HepG2 (cell line): ENCODE data around the gene SELENOT. TPM values are rescaled to one million over a fixed set of nuclear protein-coding genes. Genes with fewer than 3 reads are reported as not detected.

Source experiments
- CBX2 ChIP-seq, 2 experiments: fragments of 200-600 bp in 1 of 2; sonication (generic); formaldehyde crosslinking in 1 of 2; IDR thresholded peaks; 2 replicates each; pipeline versions ENCODE4 v1.7.0 to v1.8.1; 2018 to 2022; ENCODE audit warnings: low read depth in 2 of 2, low read length in 1 of 2, mild to moderate bottlenecking in 1 of 2, missing genetic modification reagents in 1 of 2
- ELF1 ChIP-seq: sonication (generic); formaldehyde crosslinking; IDR thresholded peaks from 2 replicates; pipeline ENCODE4 v1.4.0; 2020; ENCODE audit warnings: missing genetic modification reagents
- HES4 ChIP-seq: sonication (generic); formaldehyde crosslinking; IDR thresholded peaks from 2 replicates; pipeline ENCODE4 v1.9.0; 2021; ENCODE audit warnings: mild to moderate bottlenecking, missing genetic modification reagents, borderline replicate concordance
- PAX8 ChIP-seq: sonication (generic); formaldehyde crosslinking; IDR thresholded peaks from 2 replicates; pipeline ENCODE4 v1.8.0; 2022; ENCODE audit warnings: mild to moderate bottlenecking, missing genetic modification reagents, borderline replicate concordance
- PRPF4 ChIP-seq: fragments of 200-400 bp; formaldehyde crosslinking; IDR thresholded peaks from 2 replicates; pipeline ENCODE4 v1.6.1; 2016; ENCODE audit warnings: low read length, low read depth; ENCODE audit not compliant: poor library complexity, severe bottlenecking
- REL ChIP-seq: sonication (generic); formaldehyde crosslinking; conservative IDR thresholded peaks from 2 replicates; pipeline ENCODE4 v1.8.0; 2022; ENCODE audit warnings: mild to moderate bottlenecking, missing genetic modification reagents, moderate library complexity
- SATB2 ChIP-seq: sonication (generic); formaldehyde crosslinking; IDR thresholded peaks from 2 replicates; pipeline ENCODE4 v1.5.0; 2020; ENCODE audit warnings: missing genetic modification reagents
- SUZ12 ChIP-seq: fragments of 150-350 bp; IDR thresholded peaks from 2 replicates; pipeline ENCODE4 v1.6.1; 2014; ENCODE audit warnings: low read depth, low read length
- ZBTB20 ChIP-seq: sonication (generic); formaldehyde crosslinking; IDR thresholded peaks from 2 replicates; pipeline ENCODE4 v1.8.1; 2023; ENCODE audit warnings: missing genetic modification reagents, low read depth, mild to moderate bottlenecking, borderline replicate concordance
- ZFY ChIP-seq: sonication (generic); formaldehyde crosslinking; IDR thresholded peaks from 2 replicates; pipeline ENCODE4 v1.4.0; 2020; ENCODE audit warnings: missing genetic modification reagents
- ZMYM3 ChIP-seq: sonication (generic); formaldehyde crosslinking; IDR thresholded peaks from 2 replicates; pipeline ENCODE4 v1.5.1; 2020; ENCODE audit warnings: mild to moderate bottlenecking, missing genetic modification reagents
- ZNF292 ChIP-seq: sonication (generic); formaldehyde crosslinking; IDR thresholded peaks from 2 replicates; pipeline ENCODE4 v1.8.1; 2022; ENCODE audit warnings: mild to moderate bottlenecking, low read depth, missing genetic modification reagents, borderline replicate concordance
- ZNF317 ChIP-seq: sonication (generic); formaldehyde crosslinking; IDR thresholded peaks from 2 replicates; pipeline ENCODE4 v1.5.0; 2020; ENCODE audit warnings: mild to moderate bottlenecking, missing genetic modification reagents
- ZNF343 ChIP-seq: sonication (generic); formaldehyde crosslinking; IDR thresholded peaks from 2 replicates; pipeline ENCODE4 v1.4.0; 2020; ENCODE audit warnings: mild to moderate bottlenecking, missing genetic modification reagents
- ZNF598 ChIP-seq: sonication (generic); formaldehyde crosslinking; IDR thresholded peaks from 2 replicates; pipeline ENCODE4 v1.5.1; 2020; ENCODE audit warnings: mild to moderate bottlenecking, missing genetic modification reagents, borderline replicate concordance
- ZNF772 ChIP-seq: sonication (generic); formaldehyde crosslinking; IDR thresholded peaks from 2 replicates; pipeline ENCODE4 v1.5.0; 2020; ENCODE audit warnings: mild to moderate bottlenecking, missing genetic modification reagents
- ZNF790 ChIP-seq: sonication (generic); formaldehyde crosslinking; IDR thresholded peaks from 2 replicates; pipeline ENCODE4 v1.8.0; 2022; ENCODE audit warnings: missing genetic modification reagents, mild to moderate bottlenecking, borderline replicate concordance
- ZNF879 ChIP-seq: sonication (generic); formaldehyde crosslinking; IDR thresholded peaks from 2 replicates; pipeline ENCODE4 v1.8.1; 2023; ENCODE audit warnings: missing genetic modification reagents
- ZNF883 ChIP-seq: sonication (generic); formaldehyde crosslinking; IDR thresholded peaks from 2 replicates; pipeline ENCODE4 v1.5.1; 2020; ENCODE audit warnings: mild to moderate bottlenecking, missing genetic modification reagents; ENCODE audit errors: not compliant biosample characterization
- polyA plus RNA-seq, 8 experiments: library from polyadenylated mRNA; depleted of rRNA in 3 of 8; stranded (reverse) in 7 of 8; unstranded in 1 of 8; fragments of >200 nt; fragmentation: Illumina TruSeq in 4 of 8; extraction: Trizol in 4 of 8; gene quantifications; 2 replicates each; pipeline versions ENCODE4 v1.2.1 to v1.2.3, GENCODE V29; 2011 to 2016; ENCODE audit warnings: low read depth in 4 of 8, missing spikeins in 1 of 8, mixed read lengths in 1 of 8; ENCODE audit not compliant: insufficient read depth in 1 of 8
- total RNA-seq, 5 experiments: library from RNA; depleted of rRNA; stranded (reverse); fragments of >200 nt; fragmentation: Illumina TruSeq; extraction: Trizol; gene quantifications; 2 replicates each; pipeline ENCODE4 v1.2.3, GENCODE V29; 2016; ENCODE audit warnings: low read depth in 1 of 5
- TF ChIP-seq, protein P1 (sequence below): sonication (generic); formaldehyde crosslinking; IDR thresholded peaks from 2 replicates; pipeline ENCODE4 v1.8.1; 2022; ENCODE audit warnings: mild to moderate bottlenecking, missing genetic modification reagents
- TF ChIP-seq, protein P2 (sequence below): sonication (generic); formaldehyde crosslinking; IDR thresholded peaks from 2 replicates; pipeline ENCODE4 v1.4.0; 2020; ENCODE audit warnings: missing genetic modification reagents, borderline replicate concordance
- TF ChIP-seq, protein P3 (sequence below): sonication (generic); formaldehyde crosslinking; conservative IDR thresholded peaks from 2 replicates; pipeline ENCODE4 v1.8.0; 2022; ENCODE audit warnings: mild to moderate bottlenecking, moderate library complexity, missing genetic modification reagents

Gene SELENOT
- total and polyA plus RNA-seq, 2 of the 13 experiments (the other 11 are each of a cell fraction or from before 2014, with no cell fraction given): 122 to 273 TPM

DNA sequence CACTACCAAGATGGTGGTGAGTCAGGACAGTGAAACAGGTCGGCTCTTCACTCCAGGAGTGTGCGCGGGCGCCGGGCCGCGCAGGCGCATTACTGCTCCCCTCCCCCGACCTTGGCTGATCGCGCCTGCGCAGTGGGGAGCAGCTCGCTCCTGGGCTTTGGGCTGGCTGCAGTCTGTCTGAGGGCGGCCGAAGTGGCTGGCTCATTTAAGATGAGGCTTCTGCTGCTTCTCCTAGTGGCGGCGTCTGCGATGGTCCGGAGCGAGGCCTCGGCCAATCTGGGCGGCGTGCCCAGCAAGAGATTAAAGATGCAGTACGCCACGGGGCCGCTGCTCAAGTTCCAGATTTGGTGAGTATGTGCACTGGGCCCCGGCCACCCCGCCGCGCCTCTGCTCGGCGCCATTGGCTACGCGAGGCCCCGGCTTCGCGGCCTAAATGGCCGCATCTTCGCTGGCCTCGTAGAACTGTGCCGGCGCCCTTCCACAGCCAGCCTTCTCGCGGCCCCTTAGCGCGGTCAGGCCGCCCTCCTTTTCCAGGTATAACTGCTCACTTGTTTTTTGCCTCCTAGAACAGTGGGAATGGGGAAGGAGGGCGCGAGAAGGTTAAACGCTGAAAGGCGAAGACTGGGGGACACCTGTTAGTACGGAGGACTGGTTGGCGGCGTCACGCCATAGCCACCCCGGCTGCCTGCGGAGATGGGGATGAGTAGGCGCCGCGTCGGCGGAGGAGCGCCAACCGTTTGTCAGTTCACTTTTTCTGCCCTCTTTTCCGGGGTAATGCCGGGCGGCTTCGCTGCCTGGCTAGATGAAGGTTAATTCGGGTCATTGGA is at the start of gene SELENOT (continued):
- TF ChIP-seq ZNF879 (CRISPR knock-in tag) (0 out of 2 replicates have a peak, but pooled peaks have one; percentile 73), CBX2 (IDR thresholded peaks at IDR 0.05; ENCODE audit: low read depth, low read length) (no peak), CBX2 (CRISPR knock-in tag; IDR thresholded peaks at IDR 0.05; ENCODE audit: low read depth) (peak; percentile 78; the same call in 1 of the 2 replicates), ZFY (CRISPR knock-in tag) (peak; percentile 100), PRPF4 (no peak), ZNF598 (peak; percentile 89; the same call in 1 of the 2 replicates), ZMYM3 (CRISPR knock-in tag) (peak; percentile 46; the same call in 1 of the 2 replicates), ZBTB20 (CRISPR knock-in tag) (peak; percentile 90), ZNF790 (peak; percentile 60; the same call in 1 of the 2 replicates), ZNF883 (CRISPR knock-in tag) (peak; percentile 77), ZNF343 (CRISPR knock-in tag) (no peak), SUZ12 (no peak), ZNF317 (CRISPR knock-in tag) (peak; percentile 58; the same call in 1 of the 2 replicates), HES4 (CRISPR knock-in tag) (peak; percentile 79; the same call in 1 of the 2 replicates), REL (CRISPR knock-in tag) (no peak), PAX8 (CRISPR knock-in tag) (peak; percentile 21; the same call in 1 of the 2 replicates), ZNF292 (CRISPR knock-in tag) (peak; percentile 85), ELF1 (CRISPR knock-in tag) (no peak), SATB2 (peak; percentile 70; the same call in 1 of the 2 replicates), ZNF772 (CRISPR knock-in tag) (peak; percentile 23; the same call in 1 of the 2 replicates)
- TF ChIP-seq, protein P1, sequence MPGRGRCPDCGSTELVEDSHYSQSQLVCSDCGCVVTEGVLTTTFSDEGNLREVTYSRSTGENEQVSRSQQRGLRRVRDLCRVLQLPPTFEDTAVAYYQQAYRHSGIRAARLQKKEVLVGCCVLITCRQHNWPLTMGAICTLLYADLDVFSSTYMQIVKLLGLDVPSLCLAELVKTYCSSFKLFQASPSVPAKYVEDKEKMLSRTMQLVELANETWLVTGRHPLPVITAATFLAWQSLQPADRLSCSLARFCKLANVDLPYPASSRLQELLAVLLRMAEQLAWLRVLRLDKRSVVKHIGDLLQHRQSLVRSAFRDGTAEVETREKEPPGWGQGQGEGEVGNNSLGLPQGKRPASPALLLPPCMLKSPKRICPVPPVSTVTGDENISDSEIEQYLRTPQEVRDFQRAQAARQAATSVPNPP (CRISPR knock-in tag): peak; percentile 89; the same call in 1 of the 2 replicates
- TF ChIP-seq, protein P2, sequence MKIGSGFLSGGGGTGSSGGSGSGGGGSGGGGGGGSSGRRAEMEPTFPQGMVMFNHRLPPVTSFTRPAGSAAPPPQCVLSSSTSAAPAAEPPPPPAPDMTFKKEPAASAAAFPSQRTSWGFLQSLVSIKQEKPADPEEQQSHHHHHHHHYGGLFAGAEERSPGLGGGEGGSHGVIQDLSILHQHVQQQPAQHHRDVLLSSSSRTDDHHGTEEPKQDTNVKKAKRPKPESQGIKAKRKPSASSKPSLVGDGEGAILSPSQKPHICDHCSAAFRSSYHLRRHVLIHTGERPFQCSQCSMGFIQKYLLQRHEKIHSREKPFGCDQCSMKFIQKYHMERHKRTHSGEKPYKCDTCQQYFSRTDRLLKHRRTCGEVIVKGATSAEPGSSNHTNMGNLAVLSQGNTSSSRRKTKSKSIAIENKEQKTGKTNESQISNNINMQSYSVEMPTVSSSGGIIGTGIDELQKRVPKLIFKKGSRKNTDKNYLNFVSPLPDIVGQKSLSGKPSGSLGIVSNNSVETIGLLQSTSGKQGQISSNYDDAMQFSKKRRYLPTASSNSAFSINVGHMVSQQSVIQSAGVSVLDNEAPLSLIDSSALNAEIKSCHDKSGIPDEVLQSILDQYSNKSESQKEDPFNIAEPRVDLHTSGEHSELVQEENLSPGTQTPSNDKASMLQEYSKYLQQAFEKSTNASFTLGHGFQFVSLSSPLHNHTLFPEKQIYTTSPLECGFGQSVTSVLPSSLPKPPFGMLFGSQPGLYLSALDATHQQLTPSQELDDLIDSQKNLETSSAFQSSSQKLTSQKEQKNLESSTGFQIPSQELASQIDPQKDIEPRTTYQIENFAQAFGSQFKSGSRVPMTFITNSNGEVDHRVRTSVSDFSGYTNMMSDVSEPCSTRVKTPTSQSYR (CRISPR knock-in tag): no peak
- TF ChIP-seq, protein P3, sequence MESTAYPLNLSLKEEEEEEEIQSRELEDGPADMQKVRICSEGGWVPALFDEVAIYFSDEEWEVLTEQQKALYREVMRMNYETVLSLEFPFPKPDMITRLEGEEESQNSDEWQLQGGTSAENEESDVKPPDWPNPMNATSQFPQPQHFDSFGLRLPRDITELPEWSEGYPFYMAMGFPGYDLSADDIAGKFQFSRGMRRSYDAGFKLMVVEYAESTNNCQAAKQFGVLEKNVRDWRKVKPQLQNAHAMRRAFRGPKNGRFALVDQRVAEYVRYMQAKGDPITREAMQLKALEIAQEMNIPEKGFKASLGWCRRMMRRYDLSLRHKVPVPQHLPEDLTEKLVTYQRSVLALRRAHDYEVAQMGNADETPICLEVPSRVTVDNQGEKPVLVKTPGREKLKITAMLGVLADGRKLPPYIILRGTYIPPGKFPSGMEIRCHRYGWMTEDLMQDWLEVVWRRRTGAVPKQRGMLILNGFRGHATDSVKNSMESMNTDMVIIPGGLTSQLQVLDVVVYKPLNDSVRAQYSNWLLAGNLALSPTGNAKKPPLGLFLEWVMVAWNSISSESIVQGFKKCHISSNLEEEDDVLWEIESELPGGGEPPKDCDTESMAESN: peak; percentile 90
